ENCODE measurements around the gene ERI3.

Gene ERI3

DNA sequence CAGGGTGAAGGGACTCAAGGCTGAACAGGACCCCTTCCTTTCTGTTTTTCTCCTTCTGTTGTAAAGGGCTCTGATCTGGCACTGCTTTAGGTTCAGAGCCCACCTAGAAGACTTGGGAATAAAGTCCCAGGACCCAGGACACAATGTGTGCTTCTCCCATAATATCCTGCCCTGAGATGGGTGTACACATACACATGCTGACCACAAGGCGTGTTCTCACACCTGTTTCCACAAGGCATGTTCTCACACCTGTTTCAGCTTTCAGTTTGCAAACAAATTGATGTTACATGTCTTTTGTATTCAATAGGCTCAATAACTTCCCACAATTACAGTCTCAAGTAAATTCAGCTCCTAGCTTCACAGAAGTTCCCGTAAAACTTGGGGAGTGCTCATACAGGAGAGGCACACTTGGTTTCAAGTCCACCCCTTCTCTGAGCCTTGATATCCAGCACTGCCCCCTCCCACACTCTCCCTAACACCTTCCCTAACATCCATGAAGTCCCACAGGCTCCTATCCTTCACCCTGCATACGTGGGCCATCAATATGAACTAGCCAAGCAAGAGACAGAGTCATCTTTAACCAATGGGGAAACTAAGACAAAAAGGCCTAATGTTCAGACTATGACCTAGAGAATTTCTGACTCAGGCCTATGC, 41.7 kb downstream of the ERI3 start:
- TF ChIP-seq TAF1 (IDR thresholded peaks at IDR 0.05; ENCODE audit: low read depth) (no peak), TEAD4 (IDR thresholded peaks at IDR 0.05) (no peak), NFIC (IDR thresholded peaks at IDR 0.05) (no peak)

DNA sequence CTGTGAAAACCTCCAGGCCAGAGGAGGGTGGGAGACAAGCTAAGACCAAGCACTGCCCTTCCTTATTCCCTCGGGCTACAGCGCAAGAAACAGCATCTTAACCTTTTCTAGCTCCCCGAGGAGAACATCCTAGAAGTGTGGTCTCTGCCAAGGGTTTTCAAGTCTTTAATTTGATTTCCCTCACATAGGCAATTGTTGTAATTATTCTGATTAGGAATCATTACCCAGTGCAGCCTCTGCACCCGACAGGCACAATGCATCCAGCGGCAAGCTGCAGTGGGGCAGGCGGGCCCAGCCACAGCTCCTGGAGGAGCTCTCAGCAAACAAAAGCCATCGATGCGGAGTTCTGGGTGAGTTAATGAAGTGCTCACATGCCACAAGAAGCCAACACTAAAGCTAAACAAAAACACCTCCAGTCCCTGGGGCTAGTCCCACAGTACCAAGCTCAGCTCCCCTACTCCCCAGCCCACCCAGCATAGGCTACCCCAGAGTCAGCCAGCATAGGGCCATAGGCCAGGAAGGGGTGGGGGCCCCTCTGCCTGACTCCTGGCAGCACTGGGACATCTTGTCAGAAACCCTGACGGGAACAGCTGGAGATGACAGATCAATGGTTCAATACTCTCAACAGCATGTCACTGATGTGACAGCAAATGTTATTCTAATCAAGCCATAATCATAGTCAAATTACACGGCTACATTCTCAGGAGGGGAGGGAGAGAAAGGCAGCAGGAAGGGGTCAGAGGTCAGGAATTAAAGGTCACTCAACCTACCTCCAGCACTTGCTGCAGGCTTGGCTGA, 42.5 kb downstream of the ERI3 start:
- TF ChIP-seq FOXM1 (IDR thresholded peaks at IDR 0.05; ENCODE audit: borderline replicate concordance, low read depth): no peak
- TF ChIP-seq NFIC (IDR thresholded peaks at IDR 0.05): no peak
- no peak for TF ChIP-seq TAF1 (IDR thresholded peaks at IDR 0.05; ENCODE audit: low read depth)
- TF ChIP-seq, protein P1, sequence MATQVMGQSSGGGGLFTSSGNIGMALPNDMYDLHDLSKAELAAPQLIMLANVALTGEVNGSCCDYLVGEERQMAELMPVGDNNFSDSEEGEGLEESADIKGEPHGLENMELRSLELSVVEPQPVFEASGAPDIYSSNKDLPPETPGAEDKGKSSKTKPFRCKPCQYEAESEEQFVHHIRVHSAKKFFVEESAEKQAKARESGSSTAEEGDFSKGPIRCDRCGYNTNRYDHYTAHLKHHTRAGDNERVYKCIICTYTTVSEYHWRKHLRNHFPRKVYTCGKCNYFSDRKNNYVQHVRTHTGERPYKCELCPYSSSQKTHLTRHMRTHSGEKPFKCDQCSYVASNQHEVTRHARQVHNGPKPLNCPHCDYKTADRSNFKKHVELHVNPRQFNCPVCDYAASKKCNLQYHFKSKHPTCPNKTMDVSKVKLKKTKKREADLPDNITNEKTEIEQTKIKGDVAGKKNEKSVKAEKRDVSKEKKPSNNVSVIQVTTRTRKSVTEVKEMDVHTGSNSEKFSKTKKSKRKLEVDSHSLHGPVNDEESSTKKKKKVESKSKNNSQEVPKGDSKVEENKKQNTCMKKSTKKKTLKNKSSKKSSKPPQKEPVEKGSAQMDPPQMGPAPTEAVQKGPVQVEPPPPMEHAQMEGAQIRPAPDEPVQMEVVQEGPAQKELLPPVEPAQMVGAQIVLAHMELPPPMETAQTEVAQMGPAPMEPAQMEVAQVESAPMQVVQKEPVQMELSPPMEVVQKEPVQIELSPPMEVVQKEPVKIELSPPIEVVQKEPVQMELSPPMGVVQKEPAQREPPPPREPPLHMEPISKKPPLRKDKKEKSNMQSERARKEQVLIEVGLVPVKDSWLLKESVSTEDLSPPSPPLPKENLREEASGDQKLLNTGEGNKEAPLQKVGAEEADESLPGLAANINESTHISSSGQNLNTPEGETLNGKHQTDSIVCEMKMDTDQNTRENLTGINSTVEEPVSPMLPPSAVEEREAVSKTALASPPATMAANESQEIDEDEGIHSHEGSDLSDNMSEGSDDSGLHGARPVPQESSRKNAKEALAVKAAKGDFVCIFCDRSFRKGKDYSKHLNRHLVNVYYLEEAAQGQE (IDR thresholded peaks at IDR 0.05; ENCODE audit: low read depth): no peak
- no peak for TF ChIP-seq EP300 (IDR thresholded peaks at IDR 0.05; ENCODE audit: borderline replicate concordance)
- TF ChIP-seq RAD21 (IDR thresholded peaks at IDR 0.05; ENCODE audit: low read depth): no peak
- no peak for TF ChIP-seq TEAD4 (IDR thresholded peaks at IDR 0.05)
- TF ChIP-seq YY1 (IDR thresholded peaks at IDR 0.05; ENCODE audit: low read depth): no peak
- TF ChIP-seq, protein P2, sequence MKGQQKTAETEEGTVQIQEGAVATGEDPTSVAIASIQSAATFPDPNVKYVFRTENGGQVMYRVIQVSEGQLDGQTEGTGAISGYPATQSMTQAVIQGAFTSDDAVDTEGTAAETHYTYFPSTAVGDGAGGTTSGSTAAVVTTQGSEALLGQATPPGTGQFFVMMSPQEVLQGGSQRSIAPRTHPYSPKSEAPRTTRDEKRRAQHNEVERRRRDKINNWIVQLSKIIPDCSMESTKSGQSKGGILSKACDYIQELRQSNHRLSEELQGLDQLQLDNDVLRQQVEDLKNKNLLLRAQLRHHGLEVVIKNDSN (IDR thresholded peaks at IDR 0.05): no peak
- no peak for TF ChIP-seq TCF12 (IDR thresholded peaks at IDR 0.05; ENCODE audit: low read depth)
- TF ChIP-seq CEBPB (IDR thresholded peaks at IDR 0.05): no peak
- TF ChIP-seq, protein P3, sequence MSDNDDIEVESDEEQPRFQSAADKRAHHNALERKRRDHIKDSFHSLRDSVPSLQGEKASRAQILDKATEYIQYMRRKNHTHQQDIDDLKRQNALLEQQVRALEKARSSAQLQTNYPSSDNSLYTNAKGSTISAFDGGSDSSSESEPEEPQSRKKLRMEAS (IDR thresholded peaks at IDR 0.05): no peak
- no peak for TF ChIP-seq CREB1 (IDR thresholded peaks at IDR 0.05; ENCODE audit: low read depth)
- no peak for TF ChIP-seq EGR1 (IDR thresholded peaks at IDR 0.05)
- TF ChIP-seq ZBTB7A (IDR thresholded peaks at IDR 0.05; ENCODE audit: low read depth): no peak

DNA sequence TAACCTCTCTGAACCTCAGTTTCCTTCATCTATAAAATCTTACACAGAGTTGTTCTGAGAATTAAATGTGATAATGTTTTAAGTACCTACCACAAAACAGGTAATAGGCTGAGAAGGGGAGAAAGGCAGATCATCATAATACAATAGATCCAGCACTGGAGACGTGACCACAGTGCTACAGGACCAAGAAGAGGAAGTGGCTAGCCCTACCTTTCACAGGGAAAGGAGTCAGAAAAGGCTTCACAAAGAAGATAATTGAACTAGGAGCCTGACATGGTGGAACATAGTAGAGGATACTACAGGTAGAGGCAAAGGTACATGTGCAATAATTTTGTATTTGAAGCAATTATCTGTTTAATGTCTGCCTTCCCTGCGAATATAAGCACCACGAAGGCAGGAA, 45.1 kb downstream of the ERI3 start:
- TF ChIP-seq EGR1 (IDR thresholded peaks at IDR 0.05) (no peak), FOXM1 (IDR thresholded peaks at IDR 0.05; ENCODE audit: borderline replicate concordance, low read depth) (no peak), RAD21 (IDR thresholded peaks at IDR 0.05; ENCODE audit: low read depth) (no peak), CEBPB (IDR thresholded peaks at IDR 0.05) (no peak), TCF12 (IDR thresholded peaks at IDR 0.05; ENCODE audit: low read depth) (no peak), EP300 (IDR thresholded peaks at IDR 0.05; ENCODE audit: borderline replicate concordance) (no peak), TAF1 (IDR thresholded peaks at IDR 0.05; ENCODE audit: low read depth) (no peak), TEAD4 (IDR thresholded peaks at IDR 0.05) (no peak), CREB1 (IDR thresholded peaks at IDR 0.05; ENCODE audit: low read depth) (no peak), ZBTB7A (IDR thresholded peaks at IDR 0.05; ENCODE audit: low read depth) (no peak)
- TF ChIP-seq, protein P3 (IDR thresholded peaks at IDR 0.05): no peak
- TF ChIP-seq, protein P2 (IDR thresholded peaks at IDR 0.05): no peak

DNA sequence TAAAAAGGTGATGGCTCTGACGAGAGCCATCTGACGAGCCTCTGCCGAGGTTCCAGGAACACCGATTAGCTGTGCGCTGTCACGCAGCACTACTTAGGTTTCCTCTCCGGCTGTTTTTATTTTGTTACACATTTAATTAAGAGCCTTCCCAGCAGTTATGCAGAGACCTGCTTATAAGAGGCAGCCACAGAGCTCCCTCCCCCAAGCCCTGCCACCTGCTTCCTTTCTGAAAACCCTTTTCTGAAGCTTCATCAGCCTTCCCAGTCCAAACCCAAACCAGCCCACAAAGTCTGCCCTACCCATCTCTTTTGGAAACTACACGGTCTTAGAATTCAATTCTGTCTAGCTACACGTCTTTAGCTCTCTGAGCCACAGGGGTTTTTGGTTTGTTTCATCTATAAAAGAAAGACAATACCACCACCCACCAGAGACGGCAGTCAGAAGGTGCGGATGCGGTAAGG, 49.1 kb downstream of the ERI3 start:
- TF ChIP-seq RAD21 (IDR thresholded peaks at IDR 0.05; ENCODE audit: low read depth) (no peak), CEBPB (IDR thresholded peaks at IDR 0.05) (no peak), ZBTB7A (IDR thresholded peaks at IDR 0.05; ENCODE audit: low read depth) (no peak)
- TF ChIP-seq, protein P3 (IDR thresholded peaks at IDR 0.05): no peak

DNA sequence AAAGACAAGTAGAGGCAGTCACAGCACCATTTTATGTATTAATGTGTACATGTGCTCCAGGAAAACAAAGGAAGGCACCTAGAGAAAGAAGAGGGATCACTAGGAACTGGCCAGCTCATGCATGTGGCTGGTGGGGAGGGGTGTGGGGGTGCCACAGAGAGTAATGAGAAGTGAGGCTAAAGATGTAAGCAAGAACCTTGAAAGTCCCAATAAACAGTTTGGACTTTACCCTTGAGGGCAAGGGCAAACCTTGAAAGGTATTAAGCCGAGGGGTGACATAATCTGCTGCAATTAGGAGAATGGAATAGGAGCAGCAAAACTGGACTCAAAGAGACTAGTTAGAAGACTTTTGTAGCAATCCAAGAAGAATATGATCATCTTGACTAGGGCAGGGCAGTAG, 51.5 kb downstream of the ERI3 start:
- no peak for TF ChIP-seq CEBPB (IDR thresholded peaks at IDR 0.05)
- TF ChIP-seq, protein P2 (IDR thresholded peaks at IDR 0.05): no peak
- no peak for TF ChIP-seq RAD21 (IDR thresholded peaks at IDR 0.05; ENCODE audit: low read depth)
- TF ChIP-seq, protein P3 (IDR thresholded peaks at IDR 0.05): no peak
- no peak for TF ChIP-seq TEAD4 (IDR thresholded peaks at IDR 0.05)
- TF ChIP-seq YY1 (IDR thresholded peaks at IDR 0.05; ENCODE audit: low read depth): no peak
- TF ChIP-seq NFIC (IDR thresholded peaks at IDR 0.05): no peak
- TF ChIP-seq FOXM1 (IDR thresholded peaks at IDR 0.05; ENCODE audit: borderline replicate concordance, low read depth): no peak
- no peak for TF ChIP-seq CREB1 (IDR thresholded peaks at IDR 0.05; ENCODE audit: low read depth)

DNA sequence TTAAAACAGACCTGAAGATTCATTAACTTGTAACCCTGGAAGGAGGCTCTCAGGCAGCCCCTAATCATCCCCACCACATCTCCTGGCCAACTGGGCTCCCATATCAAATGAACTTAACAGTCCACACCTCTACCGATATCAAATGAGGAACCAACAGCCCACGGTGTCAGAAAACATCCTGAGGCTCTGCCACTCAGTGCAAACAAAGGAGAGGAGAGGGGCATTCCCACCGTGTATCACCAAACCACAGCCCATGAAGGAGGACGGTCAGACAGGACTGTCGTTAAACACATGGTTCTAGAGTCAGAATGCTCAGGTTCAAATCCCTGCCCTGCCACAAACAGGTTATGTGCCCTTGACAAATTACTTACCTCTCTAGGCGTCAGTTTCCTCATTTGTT, 52.5 kb downstream of the ERI3 start:
- TF ChIP-seq, protein P2 (IDR thresholded peaks at IDR 0.05): no peak
- TF ChIP-seq, protein P1 (IDR thresholded peaks at IDR 0.05; ENCODE audit: low read depth): no peak
- no peak for TF ChIP-seq TCF12 (IDR thresholded peaks at IDR 0.05; ENCODE audit: low read depth)
- no peak for TF ChIP-seq ZBTB7A (IDR thresholded peaks at IDR 0.05; ENCODE audit: low read depth)
- no peak for TF ChIP-seq NFIC (IDR thresholded peaks at IDR 0.05)
- TF ChIP-seq TAF1 (IDR thresholded peaks at IDR 0.05; ENCODE audit: low read depth): no peak
- no peak for TF ChIP-seq TEAD4 (IDR thresholded peaks at IDR 0.05)
- TF ChIP-seq FOXM1 (IDR thresholded peaks at IDR 0.05; ENCODE audit: borderline replicate concordance, low read depth): no peak
- no peak for TF ChIP-seq EP300 (IDR thresholded peaks at IDR 0.05; ENCODE audit: borderline replicate concordance)
- TF ChIP-seq, protein P3 (IDR thresholded peaks at IDR 0.05): no peak
- no peak for TF ChIP-seq CREB1 (IDR thresholded peaks at IDR 0.05; ENCODE audit: low read depth)
- no peak for TF ChIP-seq YY1 (IDR thresholded peaks at IDR 0.05; ENCODE audit: low read depth)
- TF ChIP-seq EGR1 (IDR thresholded peaks at IDR 0.05): no peak
- no peak for TF ChIP-seq CEBPB (IDR thresholded peaks at IDR 0.05)
- no peak for TF ChIP-seq RAD21 (IDR thresholded peaks at IDR 0.05; ENCODE audit: low read depth)

Measured in Ishikawa (cell line).